ENCODE data around the gene TYW1. TPM values are rescaled to one million over a fixed set of nuclear protein-coding genes. Genes with fewer than 3 reads are reported as not detected.
"Not testable (repeated sequence)": the region's sequence is repeated elsewhere in the genome, so short reads cannot be mapped to it uniquely, and the experiment has no call there.

Gene TYW1
- polyA plus RNA-seq, 2 donors, result 3.6 to 6.0 TPM

DNA sequence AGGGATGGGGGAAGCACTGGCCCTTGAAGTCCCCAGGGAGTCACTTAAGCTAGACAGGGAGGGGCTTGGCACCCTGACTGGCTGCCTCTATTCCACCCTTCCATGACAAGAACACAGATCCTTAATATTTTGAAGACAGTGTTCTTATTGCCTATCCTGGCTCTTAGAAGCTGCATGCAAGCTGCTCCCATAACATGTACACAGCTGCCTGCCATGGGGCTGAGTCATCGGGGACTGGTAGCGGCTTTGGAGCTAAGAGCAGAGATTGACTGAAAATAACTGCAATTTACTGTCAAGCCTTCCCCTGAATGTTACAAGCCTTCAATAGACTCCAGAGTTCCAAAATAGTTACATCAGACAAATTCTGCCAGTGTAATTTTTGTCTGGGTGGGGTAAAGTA lies 226.9 kb downstream of the TYW1 start:
- not testable (repeated sequence) for H3K27me3 ChIP-seq (ENCODE audit: control insufficient read depth in 1 of 2, insufficient read depth in 2 of 2, low read length in 2 of 2); H3K36me3 ChIP-seq (ENCODE audit: control insufficient read depth in 2 of 2, insufficient read depth in 2 of 2, low read length in 1 of 2)

DNA sequence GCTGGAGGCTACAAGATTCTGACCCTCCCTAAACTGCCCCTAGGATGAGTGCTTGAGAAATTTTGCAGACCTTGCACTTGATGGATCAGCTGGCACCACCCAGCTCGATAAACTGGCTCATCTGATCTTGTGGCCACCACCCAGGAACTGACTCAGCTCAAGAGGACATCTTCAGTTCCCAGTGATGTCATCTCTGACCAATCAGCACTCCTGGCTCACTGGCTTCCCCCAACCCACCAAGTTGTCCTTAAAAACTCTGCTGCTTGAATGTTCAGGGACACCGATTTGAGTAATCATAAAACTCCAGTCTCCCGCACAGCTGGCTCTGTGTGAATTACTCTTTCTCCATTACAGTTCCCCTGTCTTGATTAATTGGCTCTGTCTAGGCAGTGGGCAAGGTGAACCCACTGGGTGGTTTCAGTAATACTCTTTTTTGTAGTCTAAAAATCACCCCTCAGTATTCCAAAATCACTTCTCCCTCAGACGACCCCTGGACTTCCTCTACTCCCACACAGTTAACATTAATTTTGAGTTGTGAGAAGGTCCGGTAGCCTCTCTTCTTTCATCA lies 229.8 kb downstream of the TYW1 start:
- not testable (repeated sequence) for H3K9me3 ChIP-seq (ENCODE audit: control insufficient read depth in 2 of 2, insufficient read depth in 1 of 2, low read depth in 1 of 2, low read length in 1 of 2); H3K4me3 ChIP-seq (ENCODE audit: low read depth in 1 of 2, low read length in 2 of 2); H3K36me3 ChIP-seq (ENCODE audit: control insufficient read depth in 2 of 2, insufficient read depth in 2 of 2, low read length in 1 of 2); H3K27ac ChIP-seq (ENCODE audit: low read depth in 2 of 2, low read length in 1 of 2); H3K27me3 ChIP-seq (ENCODE audit: control insufficient read depth in 1 of 2, insufficient read depth in 2 of 2, low read length in 2 of 2); H3K4me1 ChIP-seq (ENCODE audit: control insufficient read depth in 2 of 2, insufficient read depth in 2 of 2, low read length in 1 of 2)
- WGBS, 2 donors, result 66% methylated on average over 5 of the region's 5 CpGs

More for the DNA sequence above, 226.9 kb downstream of the TYW1 start:
- WGBS, 2 donors, result 77 to 81% methylated on average over 2 of the region's 2 CpGs
- H3K4me3 ChIP-seq (ENCODE audit: low read depth in 1 of 2, low read length in 2 of 2); H3K4me1 ChIP-seq (ENCODE audit: control insufficient read depth in 2 of 2, insufficient read depth in 2 of 2, low read length in 1 of 2); H3K9me3 ChIP-seq (ENCODE audit: control insufficient read depth in 2 of 2, insufficient read depth in 1 of 2, low read depth in 1 of 2, low read length in 1 of 2); H3K27ac ChIP-seq (ENCODE audit: low read depth in 2 of 2, low read length in 1 of 2): not testable (repeated sequence)

DNA sequence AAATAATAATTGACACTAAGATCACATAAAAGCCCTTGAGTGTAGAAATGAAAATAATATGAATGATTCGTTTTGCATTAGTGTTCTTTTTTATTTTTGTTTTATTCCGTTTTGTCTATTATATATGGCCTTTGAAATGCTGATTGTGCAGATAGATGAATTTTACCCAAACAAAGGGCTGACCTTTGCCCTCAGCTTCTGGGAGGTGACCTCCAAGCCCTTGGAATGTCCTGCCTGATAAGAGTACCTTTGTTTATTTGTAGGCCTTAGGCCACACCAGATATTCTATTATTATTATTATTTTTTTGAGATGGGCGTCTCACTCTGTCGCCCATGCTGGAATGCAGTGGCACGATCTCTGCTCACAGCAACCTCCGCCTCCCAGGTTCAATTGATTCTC lies 230.3 kb downstream of the TYW1 start:
- H3K4me1 ChIP-seq (ENCODE audit: control insufficient read depth in 2 of 2, insufficient read depth in 2 of 2, low read length in 1 of 2); H3K27ac ChIP-seq (ENCODE audit: low read depth in 2 of 2, low read length in 1 of 2); H3K9me3 ChIP-seq (ENCODE audit: control insufficient read depth in 2 of 2, insufficient read depth in 1 of 2, low read depth in 1 of 2, low read length in 1 of 2); H3K27me3 ChIP-seq (ENCODE audit: control insufficient read depth in 1 of 2, insufficient read depth in 2 of 2, low read length in 2 of 2); H3K36me3 ChIP-seq (ENCODE audit: control insufficient read depth in 2 of 2, insufficient read depth in 2 of 2, low read length in 1 of 2); H3K4me3 ChIP-seq (ENCODE audit: low read depth in 1 of 2, low read length in 2 of 2): not testable (repeated sequence)
- 94 to 97% methylated on average over 6 of the region's 6 CpGs for WGBS, 2 donors

DNA sequence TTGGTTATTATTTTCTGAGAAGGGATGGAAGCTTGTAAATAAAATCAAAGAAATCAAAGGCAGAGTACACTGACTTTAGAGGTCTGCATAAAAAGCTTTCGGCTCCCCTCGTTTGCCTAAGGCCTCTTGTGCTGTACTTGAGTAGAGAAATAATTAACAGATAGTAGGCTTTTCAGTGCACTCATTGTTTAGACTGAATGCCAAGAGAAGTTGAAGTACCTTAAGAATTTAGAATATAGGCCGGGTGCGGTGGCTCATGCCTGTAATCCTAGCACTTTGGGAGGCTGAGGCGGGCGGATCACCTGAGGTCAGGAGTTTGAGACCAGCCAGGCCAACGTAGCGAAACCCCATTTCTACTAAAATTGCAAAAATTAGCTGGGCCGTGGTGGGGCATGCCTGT lies 232.4 kb downstream of the TYW1 start:
- 91 to 93% methylated on average over 8 to 9 of the region's 9 CpGs for WGBS, 2 donors
- not testable (repeated sequence) for H3K4me3 ChIP-seq (ENCODE audit: low read depth in 1 of 2, low read length in 2 of 2); H3K27ac ChIP-seq (ENCODE audit: low read depth in 2 of 2, low read length in 1 of 2); H3K4me1 ChIP-seq (ENCODE audit: control insufficient read depth in 2 of 2, insufficient read depth in 2 of 2, low read length in 1 of 2); H3K36me3 ChIP-seq (ENCODE audit: control insufficient read depth in 2 of 2, insufficient read depth in 2 of 2, low read length in 1 of 2); H3K9me3 ChIP-seq (ENCODE audit: control insufficient read depth in 2 of 2, insufficient read depth in 1 of 2, low read depth in 1 of 2, low read length in 1 of 2); H3K27me3 ChIP-seq (ENCODE audit: control insufficient read depth in 1 of 2, insufficient read depth in 2 of 2, low read length in 2 of 2)

DNA sequence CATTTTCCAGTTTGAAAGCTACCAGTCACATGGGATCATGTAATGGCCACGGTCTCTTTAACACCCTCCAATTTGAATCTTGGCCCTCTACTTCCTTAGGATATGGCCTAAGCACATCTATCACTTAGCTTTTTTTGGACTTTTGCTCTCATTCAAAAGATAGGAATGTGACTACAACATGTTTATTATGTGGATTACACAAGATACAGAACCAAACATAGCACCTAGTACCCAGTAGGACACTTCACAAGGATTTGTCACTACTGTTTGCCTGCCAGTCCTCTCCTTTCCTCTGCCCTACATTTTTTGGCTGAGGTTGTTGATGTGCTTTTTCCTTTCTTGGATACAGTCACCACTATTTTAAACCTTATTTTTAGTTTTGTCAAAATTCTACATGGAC lies 233.4 kb downstream of the TYW1 start:
- H3K27ac ChIP-seq (ENCODE audit: low read depth in 2 of 2, low read length in 1 of 2); H3K4me3 ChIP-seq (ENCODE audit: low read depth in 1 of 2, low read length in 2 of 2): not testable (repeated sequence)
- 73 to 78% methylated on average over 1 of the region's 1 CpG for WGBS, 2 donors

DNA sequence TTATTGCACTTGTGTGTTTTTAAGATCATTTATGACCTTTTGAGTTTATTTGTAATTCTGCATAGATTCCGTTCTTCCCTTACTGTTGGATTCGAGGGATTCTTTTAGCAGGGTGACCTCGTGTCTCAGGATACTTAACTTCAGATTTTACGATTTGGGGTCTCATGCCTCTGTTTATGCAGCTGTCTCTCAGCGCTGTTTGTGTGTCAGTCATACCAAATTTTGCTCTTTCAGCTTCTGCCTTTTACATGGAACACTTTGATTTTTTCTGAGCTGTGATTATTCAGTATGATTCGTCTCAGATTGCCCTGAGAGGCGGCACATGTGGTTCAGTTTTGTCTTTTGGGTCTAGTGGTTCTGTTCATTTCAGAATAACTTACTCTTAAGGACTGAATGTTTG lies 236.9 kb downstream of the TYW1 start:
- not testable (repeated sequence) for H3K4me1 ChIP-seq (ENCODE audit: control insufficient read depth in 2 of 2, insufficient read depth in 2 of 2, low read length in 1 of 2); H3K36me3 ChIP-seq (ENCODE audit: control insufficient read depth in 2 of 2, insufficient read depth in 2 of 2, low read length in 1 of 2); H3K4me3 ChIP-seq (ENCODE audit: low read depth in 1 of 2, low read length in 2 of 2); H3K27ac ChIP-seq (ENCODE audit: low read depth in 2 of 2, low read length in 1 of 2); H3K9me3 ChIP-seq (ENCODE audit: control insufficient read depth in 2 of 2, insufficient read depth in 1 of 2, low read depth in 1 of 2, low read length in 1 of 2); H3K27me3 ChIP-seq (ENCODE audit: control insufficient read depth in 1 of 2, insufficient read depth in 2 of 2, low read length in 2 of 2)
- 93 to 98% methylated on average over 6 to 7 of the region's 7 CpGs for WGBS, 2 donors

More for the DNA sequence above, 233.4 kb downstream of the TYW1 start:
- not testable (repeated sequence) for H3K27me3 ChIP-seq (ENCODE audit: control insufficient read depth in 1 of 2, insufficient read depth in 2 of 2, low read length in 2 of 2); H3K9me3 ChIP-seq (ENCODE audit: control insufficient read depth in 2 of 2, insufficient read depth in 1 of 2, low read depth in 1 of 2, low read length in 1 of 2); H3K36me3 ChIP-seq (ENCODE audit: control insufficient read depth in 2 of 2, insufficient read depth in 2 of 2, low read length in 1 of 2); H3K4me1 ChIP-seq (ENCODE audit: control insufficient read depth in 2 of 2, insufficient read depth in 2 of 2, low read length in 1 of 2)

DNA sequence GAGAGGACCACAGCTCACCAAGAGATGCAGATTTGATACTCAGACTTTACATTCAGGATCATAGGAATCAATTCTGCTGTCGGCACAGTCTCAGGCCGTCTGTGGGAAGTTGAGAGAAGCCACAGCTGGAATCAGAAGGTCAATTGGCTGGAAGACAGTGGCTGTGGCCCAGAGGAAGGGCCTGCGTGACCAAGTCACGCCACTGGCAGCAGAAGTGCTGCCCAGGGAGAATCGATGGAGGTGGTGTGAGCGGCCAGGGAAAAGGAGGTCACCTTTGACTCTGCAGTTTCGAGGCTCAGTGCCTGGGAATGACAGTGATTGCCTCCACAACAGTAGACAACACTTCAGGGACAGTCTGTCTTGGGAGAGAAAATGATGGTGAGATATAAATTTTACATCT lies 239.6 kb downstream of the TYW1 start:
- not testable (repeated sequence) for H3K4me1 ChIP-seq (ENCODE audit: control insufficient read depth in 2 of 2, insufficient read depth in 2 of 2, low read length in 1 of 2); H3K9me3 ChIP-seq (ENCODE audit: control insufficient read depth in 2 of 2, insufficient read depth in 1 of 2, low read depth in 1 of 2, low read length in 1 of 2); H3K36me3 ChIP-seq (ENCODE audit: control insufficient read depth in 2 of 2, insufficient read depth in 2 of 2, low read length in 1 of 2); H3K27ac ChIP-seq (ENCODE audit: low read depth in 2 of 2, low read length in 1 of 2); H3K27me3 ChIP-seq (ENCODE audit: control insufficient read depth in 1 of 2, insufficient read depth in 2 of 2, low read length in 2 of 2); H3K4me3 ChIP-seq (ENCODE audit: low read depth in 1 of 2, low read length in 2 of 2)
- 73 to 82% methylated on average over 7 of the region's 7 CpGs for WGBS, 2 donors

DNA sequence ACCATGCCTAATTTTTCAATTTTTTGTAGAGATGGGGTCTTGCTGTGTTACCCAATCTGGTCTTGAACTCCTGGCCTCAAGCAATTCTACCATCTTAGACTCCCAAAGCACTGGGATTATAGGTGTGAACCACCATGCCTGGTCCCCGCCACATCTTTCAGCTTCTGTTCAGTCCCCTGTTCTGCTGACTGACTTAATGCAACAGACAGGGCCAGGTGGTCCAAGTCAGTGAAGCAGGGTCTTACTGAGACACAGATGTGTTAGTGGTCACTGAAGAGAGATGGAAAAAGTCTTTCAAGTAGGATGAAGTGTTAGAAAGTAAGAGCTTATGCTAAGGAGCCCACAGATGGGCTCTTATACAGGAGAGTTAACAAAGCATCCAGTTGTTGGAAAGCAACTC lies 246.2 kb downstream of the TYW1 start:
- H3K4me3 ChIP-seq (ENCODE audit: low read depth in 1 of 2, low read length in 2 of 2); H3K27me3 ChIP-seq (ENCODE audit: control insufficient read depth in 1 of 2, insufficient read depth in 2 of 2, low read length in 2 of 2); H3K4me1 ChIP-seq (ENCODE audit: control insufficient read depth in 2 of 2, insufficient read depth in 2 of 2, low read length in 1 of 2); H3K36me3 ChIP-seq (ENCODE audit: control insufficient read depth in 2 of 2, insufficient read depth in 2 of 2, low read length in 1 of 2); H3K27ac ChIP-seq (ENCODE audit: low read depth in 2 of 2, low read length in 1 of 2); H3K9me3 ChIP-seq (ENCODE audit: control insufficient read depth in 2 of 2, insufficient read depth in 1 of 2, low read depth in 1 of 2, low read length in 1 of 2): not testable (repeated sequence)
- 98 to 100% methylated on average over 1 of the region's 1 CpG for WGBS, 2 donors

DNA sequence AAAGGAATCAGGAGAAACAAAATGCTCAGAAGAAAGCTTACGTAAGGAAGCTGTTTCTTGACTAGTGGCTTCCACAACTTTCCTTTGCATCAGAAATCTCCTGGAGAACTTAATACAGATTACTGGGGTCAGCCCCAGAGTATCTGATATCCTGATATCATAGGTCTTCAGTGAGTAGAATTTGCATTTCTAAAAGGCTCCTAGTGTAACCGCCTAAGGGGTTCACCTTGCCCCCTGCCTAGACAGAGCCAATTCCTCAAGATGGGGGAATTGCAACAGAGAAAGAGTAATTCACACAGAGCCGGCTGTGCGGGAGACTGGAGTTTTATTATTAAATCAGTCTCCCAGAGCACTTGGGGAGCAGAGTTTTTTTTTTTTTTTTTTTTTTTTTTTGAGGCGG lies 251.7 kb downstream of the TYW1 start:
- WGBS, 2 donors, result 95 to 96% methylated on average over 4 of the region's 5 CpGs

DNA sequence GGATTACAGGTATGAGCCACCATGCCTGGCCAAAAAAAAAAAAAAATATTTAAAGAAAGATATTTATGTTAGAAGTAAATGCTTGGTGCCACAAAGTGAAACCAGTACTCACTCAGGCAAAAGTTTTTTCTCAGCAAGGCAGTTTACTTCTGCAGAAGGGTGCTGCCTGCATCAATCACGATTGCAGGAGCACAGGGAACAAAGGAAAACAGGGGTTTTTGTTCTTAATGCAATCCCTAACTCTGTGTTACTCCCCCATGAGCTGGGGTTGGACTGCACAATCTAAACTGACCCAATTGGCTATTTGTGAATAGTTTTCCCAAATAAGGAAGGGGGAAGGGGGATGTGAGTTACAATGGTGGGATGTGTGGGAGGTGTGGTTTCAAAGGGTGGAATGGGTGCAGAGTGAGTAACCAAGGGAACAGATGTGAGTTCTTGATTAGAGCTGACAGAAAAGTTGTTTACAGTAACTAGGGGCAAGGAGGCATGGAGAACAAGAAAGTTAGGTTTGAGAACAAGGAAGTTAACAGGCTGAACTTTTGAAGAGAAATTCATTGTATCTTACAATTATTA lies 255.4 kb downstream of the TYW1 start:
- H3K27me3 ChIP-seq (ENCODE audit: control insufficient read depth in 1 of 2, insufficient read depth in 2 of 2, low read length in 2 of 2), result no peaks in the 10 kb centered on the region
- peaks cover 0 to 3% of the 10 kb centered on the region in 2 donors for H3K9me3 ChIP-seq (ENCODE audit: control insufficient read depth in 2 of 2, insufficient read depth in 1 of 2, low read depth in 1 of 2, low read length in 1 of 2)
- H3K4me1 ChIP-seq (ENCODE audit: control insufficient read depth in 2 of 2, insufficient read depth in 2 of 2, low read length in 1 of 2), result no peaks in the 10 kb centered on the region
- WGBS, 2 donors, result 83 to 88% methylated on average over 1 of the region's 1 CpG
- no peaks in the 10 kb centered on the region for H3K36me3 ChIP-seq (ENCODE audit: control insufficient read depth in 2 of 2, insufficient read depth in 2 of 2, low read length in 1 of 2)
- no peak overlapping the region for H3K27ac ChIP-seq (ENCODE audit: low read depth in 2 of 2, low read length in 1 of 2)
- no peak overlapping the region for H3K4me3 ChIP-seq (ENCODE audit: low read depth in 1 of 2, low read length in 2 of 2)

More for the DNA sequence above, 251.7 kb downstream of the TYW1 start:
- H3K9me3 ChIP-seq (ENCODE audit: control insufficient read depth in 2 of 2, insufficient read depth in 1 of 2, low read depth in 1 of 2, low read length in 1 of 2); H3K36me3 ChIP-seq (ENCODE audit: control insufficient read depth in 2 of 2, insufficient read depth in 2 of 2, low read length in 1 of 2); H3K27ac ChIP-seq (ENCODE audit: low read depth in 2 of 2, low read length in 1 of 2); H3K4me3 ChIP-seq (ENCODE audit: low read depth in 1 of 2, low read length in 2 of 2); H3K4me1 ChIP-seq (ENCODE audit: control insufficient read depth in 2 of 2, insufficient read depth in 2 of 2, low read length in 1 of 2); H3K27me3 ChIP-seq (ENCODE audit: control insufficient read depth in 1 of 2, insufficient read depth in 2 of 2, low read length in 2 of 2): not testable (repeated sequence)
